Right ventricle myocardium superior (tissue), 1 donor: ENCODE data around the gene LOXL4. TPM values are rescaled to one million over a fixed set of nuclear protein-coding genes. Genes with fewer than 3 reads are reported as not detected.
A peak's percentile ranks its signal among the peaks of the same experiment; 100 is the strongest.

Experiments used
- ATAC-seq: fragments of 200-7000 bp; cut with Tn5 transposase; one replicate; pipeline ENCODE4 v1.9.1; 2020; ENCODE audit warnings: mild to moderate bottlenecking; ENCODE audit not compliant: poor library complexity
- DNase-seq: peaks from one replicate; pipeline ENCODE4 v3.0.0-alpha.2; 2020
- intact Hi-C: fragments of 100-400 bp; cut with DNase I; formaldehyde crosslinking; loops from one replicate; pipeline ENCODE4 v1.11.2; 2022
- long read RNA-seq: library from polyadenylated mRNA; unstranded; transcript quantifications from one replicate; pipeline ENCODE4 v2.0.0, GENCODE V29; 2021
- total RNA-seq: library from RNA; stranded (reverse); fragmentation: NEBNext Ultra II Directional; extraction: Animal tissue kit (Norgen Biotek cat#: 25700); gene quantifications from one replicate; pipeline ENCODE4 v1.2.1, GENCODE V29; 2021
- donor health status: DM: no; HTN: yes; CAD: no; lungs with severe emphysema.

Gene LOXL4
- 0.51 TPM for total RNA-seq
- long read RNA-seq, partial matches to known transcripts, result 1 of 2 reads
- long read RNA-seq, other reads (novel, unspliced or antisense), result 1 of 2 reads

- ATAC-seq, result peak; percentile 28
Measured at GRCh38 chr10:98267894-98268693, at the start of gene LOXL4. TSS of gene LOXL4 (minus strand) at chr10:98268194. CDS start at chr10:98263019, 5,175 bp downstream.

DNA sequence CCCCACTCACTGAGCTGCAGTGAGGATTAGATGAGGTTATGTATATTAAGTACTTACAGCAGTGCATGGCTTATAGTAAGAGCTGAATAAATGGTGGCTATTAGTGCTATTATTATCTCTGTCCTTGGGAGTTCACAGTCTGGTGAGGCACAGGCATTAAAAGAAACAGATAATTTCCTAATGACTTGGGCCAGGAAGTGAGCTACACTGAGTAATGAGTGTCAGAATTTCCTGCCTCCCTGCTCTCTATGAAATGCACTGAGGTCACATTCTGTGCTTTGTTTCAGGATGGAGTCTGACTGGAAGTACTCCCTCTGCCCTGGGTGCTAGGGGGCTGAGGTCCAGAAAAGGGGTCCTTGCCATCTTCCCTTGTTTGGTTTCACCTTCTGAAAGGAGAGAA, 48.7 kb upstream of the LOXL4 start:
- ATAC-seq, result peak; percentile 77
- intact Hi-C loops, result no loop called here
- no peak for DNase-seq

More at GRCh38 chr10:98267894-98268693, at the start of gene LOXL4:
- DNase-seq, result peak; percentile 62
- intact Hi-C loops, result loop anchor here (5.0 kb wide), 1 partner anchor 39 kb away; no protein-coding TSS in a partner anchor

DNA sequence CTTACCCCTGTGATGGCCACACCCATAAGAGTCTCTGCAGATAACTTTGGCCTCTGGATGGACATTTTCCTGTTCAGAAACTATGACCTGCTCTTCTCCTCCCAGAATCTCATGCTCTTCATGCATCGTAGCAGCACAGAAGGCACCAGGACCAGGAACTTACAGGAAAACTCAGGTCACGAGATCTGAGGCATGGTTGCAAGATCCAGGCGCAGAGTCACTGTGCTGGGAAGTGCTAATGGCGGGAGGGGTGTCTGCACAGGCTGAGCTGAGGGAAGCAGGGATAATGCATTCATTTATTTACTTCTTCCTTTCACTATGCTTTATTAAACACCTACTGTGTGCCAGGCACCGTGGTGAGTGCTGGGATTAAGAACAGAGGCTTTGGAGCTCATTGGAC, 48.2 kb upstream of the LOXL4 start:
- DNase-seq (no peak), ATAC-seq (no peak)
- intact Hi-C loops, result no loop called here

- peak; percentile 50 for ATAC-seq
- intact Hi-C loops, result no loop called here
- no peak for DNase-seq
Measured at GRCh38 chr10:98314532-98315284, 46.7 kb upstream of the LOXL4 start.

DNA sequence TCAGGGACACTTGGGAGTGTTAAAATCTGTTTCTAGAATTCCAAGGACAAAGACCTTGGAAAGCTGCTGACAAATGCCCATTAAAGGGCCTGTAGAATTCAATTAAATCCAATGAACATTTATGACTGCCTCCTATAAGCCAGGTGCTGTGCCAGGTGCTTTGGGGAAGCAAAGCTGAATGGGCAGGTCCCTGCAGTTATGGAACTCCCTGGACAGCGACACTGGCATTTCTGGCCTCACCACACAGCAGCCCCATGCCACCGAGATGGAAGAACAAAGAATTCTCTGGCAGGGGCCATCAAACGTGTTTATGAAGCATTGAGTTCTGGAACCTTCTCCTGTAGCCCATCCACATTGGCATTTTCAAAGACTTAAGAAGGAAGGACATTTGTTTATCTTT, 45.6 kb upstream of the LOXL4 start:
- no peak for ATAC-seq
- intact Hi-C loops, result no loop called here
- DNase-seq, result no peak

DNA sequence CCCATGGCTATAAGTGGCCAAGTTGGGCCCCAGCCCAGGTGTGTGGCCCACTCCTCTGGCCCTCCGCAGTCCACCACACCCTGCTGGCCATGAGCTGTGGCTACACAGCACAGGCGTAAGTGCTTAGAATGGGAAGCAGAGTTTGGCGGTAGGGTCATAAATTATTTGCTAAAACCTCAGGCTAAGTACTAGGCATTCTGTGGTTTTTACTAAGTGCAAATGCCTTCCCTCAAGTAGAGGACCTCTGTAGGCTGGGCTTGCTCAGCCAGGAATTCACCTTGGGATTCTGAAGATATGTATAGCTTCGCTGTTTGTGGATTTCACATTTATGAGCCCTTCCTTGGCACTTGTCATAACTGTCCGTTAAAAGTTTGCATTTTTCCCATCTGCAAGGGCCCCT, 44.8 kb upstream of the LOXL4 start:
- no peak for DNase-seq
- intact Hi-C loops, result no loop called here
- ATAC-seq, result no peak

DNA sequence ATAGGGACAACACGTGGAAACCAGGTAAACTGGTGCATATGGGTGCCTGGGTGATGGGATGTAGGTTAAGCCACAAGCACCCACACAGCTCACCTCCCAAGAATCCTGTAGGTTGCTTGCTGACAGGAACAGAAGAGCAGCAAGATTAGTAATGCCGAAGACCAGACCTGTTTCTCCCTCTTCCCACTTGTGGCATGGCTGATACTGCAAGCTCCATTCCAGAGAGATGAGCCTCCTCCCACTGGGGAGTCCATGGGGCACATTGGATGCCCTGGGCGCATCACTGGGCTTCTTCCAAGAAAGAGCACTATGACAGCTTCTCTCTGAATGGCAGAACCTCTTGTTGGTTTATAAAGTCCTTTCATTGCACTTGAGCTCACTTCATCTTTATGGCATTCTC, 44.4 kb upstream of the LOXL4 start:
- no peak for DNase-seq
- ATAC-seq, result no peak
- intact Hi-C loops, result no loop called here

- ATAC-seq, result no peak
- intact Hi-C loops, result no loop called here
Measured at GRCh38 chr10:98310701-98311100, 42.7 kb upstream of the LOXL4 start.

DNA sequence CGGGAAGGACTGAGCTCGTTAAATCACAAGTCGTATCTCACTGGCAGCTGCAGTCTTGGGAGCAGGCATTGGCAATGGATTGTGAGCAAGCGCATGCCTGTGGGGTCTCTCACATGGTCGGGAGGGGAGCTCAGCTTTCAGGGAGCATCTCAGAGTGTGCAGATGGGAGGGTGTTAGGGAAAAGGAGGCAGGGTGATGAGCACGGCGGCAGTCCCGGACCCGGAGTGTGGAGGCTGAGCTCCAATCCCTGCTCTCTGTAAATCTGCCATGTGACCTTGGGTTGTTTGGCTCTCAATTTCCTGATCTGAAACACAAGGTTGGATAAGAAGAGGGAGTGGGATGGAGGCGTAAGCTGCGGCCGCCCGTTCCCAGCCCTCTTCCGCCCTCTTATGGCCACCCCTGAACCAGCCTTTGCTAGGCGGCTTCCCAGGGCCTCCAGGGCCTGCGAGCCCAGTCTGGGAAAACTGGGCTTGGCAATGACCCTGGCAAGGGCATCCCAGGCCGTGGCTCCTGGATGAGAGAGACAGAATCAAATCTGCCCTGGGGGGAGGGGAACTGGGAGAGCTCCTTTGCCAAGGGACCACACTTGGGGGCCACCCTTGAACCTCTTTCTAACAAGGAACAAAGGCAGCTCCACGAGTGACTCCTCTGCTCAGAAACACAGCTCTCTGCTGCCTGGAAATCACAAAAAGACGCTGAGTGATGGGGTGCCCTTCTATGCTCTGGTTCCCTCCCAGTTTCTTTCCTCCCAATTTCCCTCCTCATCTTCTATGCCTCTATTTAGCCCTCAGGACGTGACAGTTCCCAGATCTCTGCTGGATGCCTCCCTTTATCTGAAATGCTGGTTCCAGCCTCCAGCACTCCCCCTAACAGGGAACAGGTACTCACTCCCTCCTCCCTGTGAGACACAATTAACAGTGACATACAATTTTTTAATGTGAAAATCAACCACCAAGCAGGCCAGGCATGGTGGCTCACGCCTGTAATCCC, 41.7 kb upstream of the LOXL4 start:
- DNase-seq (peak; percentile 82), ATAC-seq (peak; percentile 98)
- intact Hi-C loops, result loop anchor here (5.0 kb wide), 2 partner anchors 42 to 137 kb away; partner anchors contain the start of gene LOXL4

More at GRCh38 chr10:98310701-98311100, 42.7 kb upstream of the LOXL4 start:
- no peak for DNase-seq

DNA sequence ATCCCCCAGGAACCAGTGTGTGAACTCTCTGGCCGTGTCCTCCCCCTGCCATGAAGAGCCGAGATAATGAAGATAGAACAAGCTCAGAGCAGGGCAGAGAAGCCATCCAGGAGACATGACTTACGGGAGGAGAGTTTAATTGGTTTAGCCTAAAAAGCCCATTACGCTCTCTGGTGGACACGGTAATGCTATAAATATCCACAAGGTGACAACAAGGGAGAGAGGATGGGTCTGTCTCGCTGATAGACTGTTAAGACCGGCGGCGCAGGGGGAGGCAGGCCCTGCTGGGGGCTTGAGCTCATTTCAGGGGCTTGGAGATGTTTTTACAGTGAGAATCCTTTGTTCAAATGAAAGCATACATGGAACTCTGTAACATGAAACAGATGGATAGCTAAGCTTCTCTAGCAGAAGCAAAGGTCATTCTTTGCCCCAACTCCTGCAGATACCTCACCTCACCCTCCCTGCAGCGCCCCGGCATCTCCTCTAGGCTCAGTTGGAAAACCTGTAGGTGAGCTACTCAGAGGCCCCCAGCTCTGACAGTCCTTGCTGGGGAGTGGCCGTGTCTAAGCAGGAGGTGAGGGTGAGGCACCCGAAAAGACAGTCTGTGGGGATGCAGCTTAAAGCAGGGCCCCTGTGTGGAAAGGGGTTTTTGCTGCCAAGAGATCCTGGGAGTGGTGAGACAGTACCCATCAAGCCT, 40.8 kb upstream of the LOXL4 start:
- intact Hi-C loops, result loop anchor here (5.0 kb wide), 2 partner anchors 42 to 137 kb away; partner anchors contain the start of gene LOXL4
- ATAC-seq, result peak; percentile 42
- no peak for DNase-seq

DNA sequence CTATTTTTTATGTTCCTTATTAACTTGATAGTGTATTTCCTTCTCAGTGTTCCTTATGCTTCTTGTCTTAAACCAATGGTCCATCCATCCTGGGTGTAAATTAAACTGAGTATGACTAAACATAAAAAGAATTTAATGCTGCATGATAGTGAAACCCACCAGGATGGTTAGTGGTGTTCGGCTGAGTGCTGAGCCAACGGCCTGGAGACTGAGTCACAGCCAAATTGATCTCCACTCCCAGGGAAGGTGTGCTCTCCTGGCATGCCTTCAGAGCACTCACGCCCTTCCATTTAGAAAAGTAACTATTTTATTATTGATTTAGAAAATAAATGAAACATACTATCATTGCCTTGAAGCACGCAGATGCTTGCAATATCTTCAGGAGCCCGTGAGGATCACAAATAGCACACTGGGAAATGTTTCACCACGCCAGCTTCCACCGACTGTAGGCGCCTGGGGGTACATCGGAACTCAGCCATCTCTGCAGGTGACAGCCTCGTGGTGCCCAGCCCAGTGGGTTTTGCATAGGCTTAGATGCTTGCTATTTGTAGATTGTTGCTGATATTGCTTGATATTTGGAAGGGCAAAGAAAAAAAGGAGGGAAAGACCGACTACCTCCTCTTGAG, 40.0 kb upstream of the LOXL4 start:
- intact Hi-C loops, result loop anchor here (5.0 kb wide), 2 partner anchors 41 to 136 kb away; partner anchors contain the start of gene LOXL4
- DNase-seq, result no peak
- ATAC-seq, result no peak

DNA sequence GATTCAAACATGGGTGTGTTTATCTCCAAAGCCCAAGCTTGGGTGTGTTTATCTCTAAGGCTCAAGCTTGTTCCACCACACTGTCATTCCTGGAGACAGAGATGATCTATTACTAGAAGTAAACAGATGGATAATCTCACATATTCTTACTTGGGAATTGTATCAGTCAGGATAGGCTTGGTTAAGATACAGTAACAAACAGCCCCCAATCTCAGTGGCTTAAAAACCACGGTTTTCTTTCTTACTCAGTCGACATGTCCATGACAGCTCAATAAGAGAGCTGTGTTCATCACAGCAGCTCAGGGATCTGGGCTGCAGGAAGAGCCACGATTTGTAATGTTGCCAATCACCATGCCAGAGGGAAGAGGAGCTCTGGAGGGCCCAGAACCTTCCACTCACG, 38.5 kb upstream of the LOXL4 start:
- intact Hi-C loops, result loop anchor here (5.0 kb wide), 2 partner anchors 39 to 134 kb away; partner anchors contain the start of gene LOXL4
- ATAC-seq, result no peak
- no peak for DNase-seq

- no peak for DNase-seq
- intact Hi-C loops, result no loop called here
- ATAC-seq, result no peak
Measured at GRCh38 chr10:98303569-98303968, 35.6 kb upstream of the LOXL4 start.

DNA sequence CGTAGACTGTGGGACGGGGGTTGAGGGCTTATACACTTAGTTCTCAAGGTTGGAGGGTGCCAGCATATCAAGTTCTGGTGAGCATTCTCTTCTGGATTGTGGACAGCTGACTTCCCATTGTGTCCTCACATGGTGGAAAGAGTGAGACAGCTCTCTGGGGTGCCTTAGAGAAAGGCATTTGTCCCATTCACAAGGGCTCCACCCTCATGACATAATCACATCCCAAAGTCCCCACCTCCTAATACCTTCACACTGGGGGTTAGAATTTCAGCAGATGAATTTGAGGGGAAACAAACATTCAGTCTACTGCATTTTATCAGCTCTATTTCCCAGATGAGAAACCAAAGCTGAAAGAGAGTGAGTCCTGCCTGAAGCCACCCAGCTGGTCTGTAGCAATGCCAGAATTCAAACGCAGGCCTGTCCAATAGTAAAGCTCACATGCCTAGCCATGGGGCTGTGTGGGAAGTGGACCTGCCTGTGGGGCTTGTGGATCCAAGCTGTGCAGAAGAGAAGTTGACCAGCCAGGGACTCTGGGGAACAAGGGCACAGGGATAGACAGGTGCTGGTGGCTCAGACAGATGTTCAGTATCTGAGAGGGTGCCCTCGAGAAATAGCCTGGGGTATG, 34.9 kb upstream of the LOXL4 start:
- intact Hi-C loops, result no loop called here
- peak; percentile 85 for ATAC-seq
- DNase-seq, result no peak

GRCh38 chr10:98301664-98302319, 33.8 kb upstream of the LOXL4 start:
- DNase-seq, result no peak
- peak; percentile 28 for ATAC-seq
- intact Hi-C loops, result no loop called here

- DNase-seq (no peak), ATAC-seq (no peak)
- intact Hi-C loops, result no loop called here
Measured at GRCh38 chr10:98300526-98301229, 32.7 kb upstream of the LOXL4 start.
